ENCODE measurements around the gene UGDH.
"Not testable (repeated sequence)": the region's sequence is repeated elsewhere in the genome, so short reads cannot be mapped to it uniquely, and the experiment has no call there.

UGDH gene
- 19.2 to 30.2 (median 24.0) reads per million in 4 experiments for total RNA-seq

DNA sequence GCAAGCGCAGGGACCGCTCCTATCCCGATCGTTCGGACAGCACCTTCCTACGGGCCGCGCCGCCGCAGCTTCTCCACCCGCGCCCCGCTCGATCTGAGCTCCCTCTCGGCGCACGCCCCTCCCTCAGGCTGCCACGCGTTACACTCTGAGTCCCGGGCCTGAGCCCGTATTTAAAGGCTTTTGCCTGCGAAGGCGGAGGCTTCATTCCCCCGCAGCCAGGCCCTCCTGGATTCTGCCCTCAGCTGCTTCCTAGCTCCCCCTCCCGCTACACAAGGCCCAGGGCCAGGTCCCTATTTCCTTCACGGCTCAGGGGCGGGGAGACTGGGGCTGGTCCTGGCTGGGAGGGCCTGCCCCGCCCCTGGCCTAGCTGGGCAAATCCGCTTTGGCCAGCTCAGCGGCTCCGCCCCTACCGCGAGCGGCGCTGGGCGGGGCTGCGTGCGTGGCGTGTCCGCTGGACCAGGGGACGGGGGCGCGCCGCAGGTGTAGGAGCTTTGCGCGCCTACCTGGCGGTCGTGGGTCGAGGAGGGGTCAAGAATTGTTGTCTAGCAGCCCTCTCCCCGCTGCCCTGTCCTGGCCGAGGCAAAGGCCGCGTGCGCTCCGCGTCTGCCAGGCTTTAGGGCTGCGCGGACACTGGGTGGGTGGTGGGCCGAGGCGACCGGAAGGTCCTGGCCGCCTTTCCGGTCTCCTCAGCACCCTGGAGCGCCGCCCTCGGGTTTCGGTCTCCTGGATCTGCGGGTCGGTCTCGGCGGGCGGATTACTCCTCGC is at the start of gene UGDH:
UGDH (minus strand) TSS at position 144 of the 765 bp plus-strand sequence. CDS start 5,927 bp downstream, outside the sequence.
- peak; percentile 84 for DNase-seq

- DNase-seq, result no peak
Measured at GRCh38 chr4:39574946-39575345, 47.7 kb upstream of the UGDH start.

DNA sequence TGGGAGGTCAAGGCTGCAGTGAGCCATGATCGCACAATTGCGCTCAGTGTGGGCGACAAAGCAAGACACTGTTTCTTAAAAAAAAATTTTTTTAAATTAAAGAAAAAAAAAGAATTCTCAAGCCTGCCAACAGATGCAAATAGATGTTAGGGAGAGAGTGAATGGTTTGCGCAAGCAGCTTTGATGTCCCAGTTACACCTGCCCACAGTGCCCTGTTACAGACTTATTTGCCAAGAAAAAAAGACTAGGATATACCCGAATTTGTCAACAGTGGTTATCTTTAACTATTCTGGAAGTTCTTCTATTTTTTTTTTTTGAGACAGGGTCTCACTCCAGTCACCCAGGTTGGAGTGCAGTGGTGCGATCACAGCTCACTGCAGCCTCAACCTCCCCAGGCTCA is 44.3 kb upstream of the UGDH start:
- no peak for DNase-seq

DNA sequence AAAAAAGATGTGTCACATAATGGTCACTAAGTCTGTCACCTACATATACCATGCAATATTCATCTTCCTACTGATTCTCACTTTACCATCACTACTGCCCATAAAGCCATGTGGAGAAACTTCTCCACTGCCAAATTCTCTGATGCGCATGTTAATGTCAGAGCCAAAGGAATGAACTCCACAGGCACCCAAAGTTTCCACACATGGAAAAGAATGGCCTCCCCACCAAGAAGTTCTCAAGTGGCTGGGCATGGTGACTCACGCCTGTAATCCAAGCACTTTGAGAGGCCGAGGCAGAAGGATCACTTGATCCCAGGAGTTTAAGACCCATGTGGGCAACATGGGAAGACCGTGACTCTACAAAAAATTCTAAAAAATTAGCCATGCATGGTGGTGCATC is 43.8 kb upstream of the UGDH start:
- no peak for DNase-seq

DNA sequence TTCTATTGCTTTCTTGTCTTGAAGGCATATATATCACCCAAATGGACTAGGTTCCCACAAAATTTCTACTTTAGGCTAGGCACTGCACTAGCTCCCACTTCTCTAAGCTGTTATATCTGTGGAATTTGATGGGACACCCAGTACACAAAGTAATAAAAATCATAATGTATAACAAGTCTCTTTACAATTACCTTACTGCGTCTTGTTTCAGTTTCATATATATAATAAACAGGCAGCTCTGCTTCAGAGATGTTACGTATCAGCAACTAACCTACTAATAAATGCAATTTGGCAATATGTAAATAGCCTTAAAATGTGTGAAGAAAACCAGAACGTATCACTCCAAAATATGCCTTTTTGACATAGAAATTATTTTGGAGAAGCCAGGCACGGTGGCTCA is 42.0 kb upstream of the UGDH start:
- DNase-seq, result no peak

DNA sequence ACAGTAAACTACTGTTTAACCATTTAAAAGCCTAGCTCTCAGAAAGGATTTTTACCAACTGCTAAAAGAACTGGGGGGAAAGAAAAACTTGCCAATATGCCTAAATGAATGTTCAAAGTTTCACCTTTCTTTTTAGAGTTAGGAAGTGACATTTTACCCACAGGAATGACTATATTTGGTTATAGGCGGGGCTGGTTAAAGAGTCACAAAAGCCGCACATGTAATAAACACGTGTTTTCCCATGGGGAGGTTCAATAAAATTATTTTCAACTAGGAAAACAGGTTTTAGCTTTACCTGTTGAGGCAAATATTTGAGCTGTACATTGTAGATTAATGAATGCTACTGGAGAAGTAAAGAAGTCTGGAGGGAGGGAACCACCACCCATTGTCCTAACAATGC is 41.6 kb upstream of the UGDH start:
- DNase-seq, result no peak

- no peak for DNase-seq
Measured at GRCh38 chr4:39565878-39566600, 38.8 kb upstream of the UGDH start.

GRCh38 chr4:39563346-39563847 is 36.2 kb upstream of the UGDH start:
- no peak for DNase-seq

GRCh38 chr4:39562792-39563191 is 35.6 kb upstream of the UGDH start:
- no peak for DNase-seq

- DNase-seq, result no peak
Measured at GRCh38 chr4:39559626-39560025, 32.4 kb upstream of the UGDH start.

- DNase-seq, result no peak
Measured at GRCh38 chr4:39555472-39555871, 28.2 kb upstream of the UGDH start.

GRCh38 chr4:39548425-39549067 is 21.3 kb upstream of the UGDH start:
- no peak for DNase-seq

- no peak for DNase-seq
Measured at GRCh38 chr4:39544580-39545315, 17.5 kb upstream of the UGDH start.

DNA sequence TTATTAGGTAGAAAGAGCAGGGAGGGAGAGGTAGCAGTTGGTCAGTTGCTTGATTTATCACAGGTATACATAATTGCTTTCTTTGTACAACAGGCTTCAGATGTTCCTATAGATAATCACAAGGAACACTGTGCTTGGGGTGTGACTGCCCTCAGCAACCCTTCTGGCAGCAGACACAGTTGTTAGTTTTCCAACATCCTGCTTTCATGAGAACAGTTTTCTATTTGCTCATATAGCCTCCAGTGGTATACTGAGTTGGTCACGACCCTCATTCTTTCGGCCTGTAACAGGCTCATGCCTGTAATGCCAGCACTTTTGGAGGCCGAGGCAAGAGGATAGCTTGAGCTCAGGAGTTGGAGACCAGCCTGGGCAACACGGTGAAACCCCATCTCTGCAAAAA is 16.8 kb upstream of the UGDH start:
- not testable (repeated sequence) for DNase-seq

DNA sequence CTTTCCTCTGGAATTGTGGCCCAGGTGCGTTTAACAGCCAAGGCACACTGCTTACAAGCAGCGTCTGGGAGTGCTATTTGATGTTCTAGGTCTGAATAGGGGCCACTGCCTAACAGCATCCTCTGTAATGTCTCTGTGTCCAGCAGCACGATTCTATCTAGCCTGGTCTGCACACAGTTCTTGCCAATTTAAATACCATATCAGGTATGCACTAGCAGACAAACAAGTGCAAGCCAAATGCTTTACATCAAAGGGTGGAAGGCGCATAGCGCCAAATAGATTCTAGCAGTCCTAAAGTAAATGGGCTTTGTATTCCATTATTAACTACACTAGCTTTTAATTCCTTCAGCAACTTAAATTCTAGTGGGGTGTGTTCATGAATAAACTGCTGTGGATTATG is 15.8 kb upstream of the UGDH start:
- DNase-seq, result no peak

DNA sequence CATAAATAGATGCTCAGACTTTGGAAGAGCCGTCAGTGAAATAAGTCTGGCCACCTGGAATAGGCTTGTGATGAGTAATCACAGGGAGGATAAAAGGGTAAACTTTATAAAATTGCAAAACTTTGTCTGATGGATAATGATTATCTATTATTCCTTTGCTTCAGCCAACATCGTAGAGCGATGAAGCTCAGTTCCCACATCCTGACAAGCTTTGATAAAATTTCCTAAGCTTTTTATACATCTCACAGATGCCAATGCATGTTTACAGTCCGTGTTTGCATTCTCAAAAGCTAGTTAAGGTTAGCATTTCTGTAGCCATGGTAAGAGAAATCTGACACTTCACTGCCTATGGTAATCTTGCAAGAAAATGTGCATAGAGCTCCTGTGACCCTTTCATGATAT is 15.4 kb upstream of the UGDH start:
- no peak for DNase-seq

GRCh38 chr4:39541987-39542610 is 14.9 kb upstream of the UGDH start:
- DNase-seq, result no peak

DNA sequence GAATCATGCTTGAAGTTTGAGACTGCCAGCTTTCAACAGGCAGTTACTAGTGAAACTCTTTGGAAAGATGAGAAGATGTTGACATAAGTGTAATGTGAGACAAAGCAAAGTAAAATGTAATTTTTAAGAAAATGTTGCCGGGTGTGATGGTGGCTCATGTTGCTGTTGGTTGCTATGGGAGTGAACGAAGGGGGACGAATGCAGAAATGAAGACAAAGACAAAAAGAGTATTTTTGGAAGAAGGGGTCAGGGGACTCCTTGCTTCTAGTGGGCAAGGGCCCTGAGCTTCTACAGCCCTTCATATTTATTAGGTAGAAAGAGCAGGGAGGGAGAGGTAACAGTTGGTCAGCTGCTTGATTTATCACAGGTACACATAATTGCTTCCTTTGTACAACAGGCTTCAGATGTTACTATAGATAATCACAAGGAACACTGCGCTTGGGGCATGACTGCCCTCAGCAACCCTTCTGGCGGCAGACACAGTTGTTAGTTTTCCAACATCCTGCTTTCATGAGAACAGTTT is 11.9 kb upstream of the UGDH start:
- no peak for DNase-seq

GRCh38 chr4:39533541-39533940 is 6.3 kb upstream of the UGDH start:
- no peak for DNase-seq

DNA sequence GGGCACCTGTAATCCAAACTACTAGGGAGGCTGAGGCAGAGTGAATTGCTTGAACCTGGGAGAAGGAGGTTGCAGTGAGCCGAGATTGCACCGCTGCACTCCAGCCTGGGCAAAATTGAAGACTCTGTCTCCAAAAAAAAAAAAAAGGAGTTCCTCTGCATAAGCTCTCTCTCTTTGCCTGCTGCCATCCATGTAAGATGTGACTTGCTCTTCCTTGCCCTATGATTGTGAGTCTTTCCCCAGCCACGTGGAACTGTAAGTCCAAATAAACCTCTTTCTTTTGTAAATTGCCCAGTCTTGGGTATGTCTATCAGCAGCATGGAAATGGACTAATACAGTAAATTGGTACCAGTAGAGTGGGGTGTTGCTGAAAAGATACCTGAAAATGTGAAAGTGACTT is 5.0 kb upstream of the UGDH start:
- DNase-seq, result not testable (repeated sequence)

DNA sequence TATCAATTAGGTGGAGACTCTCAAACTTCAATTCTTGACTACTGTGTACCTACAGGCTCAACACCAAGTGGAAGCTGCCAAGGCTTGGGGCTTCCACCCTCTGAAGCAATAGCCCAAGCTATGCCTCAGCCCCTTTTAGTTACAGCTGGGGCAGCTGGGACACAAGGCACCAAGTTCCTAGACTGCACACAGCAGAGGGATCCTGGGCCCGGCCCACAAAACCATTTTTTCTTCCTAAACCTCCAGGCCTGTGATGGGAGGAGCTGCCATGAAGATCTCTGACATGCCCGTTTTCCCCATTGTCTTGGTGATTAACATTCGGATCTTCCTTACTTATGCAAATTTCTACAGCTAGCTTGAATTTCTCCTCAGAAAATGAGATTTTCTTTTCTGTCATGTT is 3.4 kb upstream of the UGDH start:
- DNase-seq, result no peak

- DNase-seq, result no peak
Measured at GRCh38 chr4:39529534-39529933, 2.3 kb upstream of the UGDH start.
